ENCODE results near the gene ANKS3.

Gene ANKS3

GRCh38 chr16:4673387-4674046, 60.6 kb downstream of the ANKS3 start:
- Mint-ChIP-seq H3K4me3 (no peak overlapping the region), H3K9me3 (no peaks in the 10 kb centered on the region), H3K27ac (ENCODE audit: low read depth) (no peak overlapping the region), H3K36me3 (ENCODE audit: insufficient read depth) (peaks cover 3% of the 10 kb centered on the region), H3K27me3 (no peaks in the 10 kb centered on the region), H3K4me1 (peaks cover 25% of the 10 kb centered on the region)
- DNase-seq (ENCODE audit: low spot score in 2 of 2) (no peak), ATAC-seq (replicated peaks; ENCODE audit: extremely low read depth, poor library complexity, severe bottlenecking) (no peak)

- no peak for DNase-seq (ENCODE audit: low spot score in 2 of 2)
- Mint-ChIP-seq H3K4me1 (peaks cover 8% of the 10 kb centered on the region), H3K27ac (ENCODE audit: low read depth) (no peak overlapping the region), H3K4me3 (no peak overlapping the region), H3K9me3 (no peaks in the 10 kb centered on the region), H3K36me3 (ENCODE audit: insufficient read depth) (peaks cover 7% of the 10 kb centered on the region), H3K27me3 (no peaks in the 10 kb centered on the region)
- no peak for ATAC-seq (replicated peaks; ENCODE audit: extremely low read depth, poor library complexity, severe bottlenecking)
These were observed 65.6 kb downstream of the ANKS3 start for GRCh38 chr16:4668313-4668960.

GRCh38 chr16:4667203-4667963, 66.7 kb downstream of the ANKS3 start:
- H3K4me1 Mint-ChIP-seq, result peaks cover 10% of the 10 kb centered on the region
- ATAC-seq (replicated peaks; ENCODE audit: extremely low read depth, poor library complexity, severe bottlenecking) (no peak), DNase-seq (ENCODE audit: low spot score in 2 of 2) (no peak)
- H3K27ac Mint-ChIP-seq (ENCODE audit: low read depth), result no peak overlapping the region
- H3K36me3 Mint-ChIP-seq (ENCODE audit: insufficient read depth), result peaks cover 9% of the 10 kb centered on the region
- no peaks in the 10 kb centered on the region for H3K9me3 Mint-ChIP-seq
- no peaks in the 10 kb centered on the region for H3K27me3 Mint-ChIP-seq
- H3K4me3 Mint-ChIP-seq, result no peak overlapping the region

GRCh38 chr16:4666537-4667202, 67.4 kb downstream of the ANKS3 start:
- Mint-ChIP-seq H3K9me3 (no peaks in the 10 kb centered on the region), H3K27ac (ENCODE audit: low read depth) (no peak overlapping the region), H3K4me3 (no peak overlapping the region), H3K36me3 (ENCODE audit: insufficient read depth) (peaks cover 9% of the 10 kb centered on the region), H3K27me3 (no peaks in the 10 kb centered on the region), H3K4me1 (peaks cover 10% of the 10 kb centered on the region)
- no peak for ATAC-seq (replicated peaks; ENCODE audit: extremely low read depth, poor library complexity, severe bottlenecking)
- DNase-seq (ENCODE audit: low spot score in 2 of 2), result no peak

- Mint-ChIP-seq H3K4me1 (peaks cover 21% of the 10 kb centered on the region), H3K27ac (ENCODE audit: low read depth) (peak overlapping the region; percentile 78), H3K9me3 (no peaks in the 10 kb centered on the region), H3K36me3 (ENCODE audit: insufficient read depth) (peaks cover 9% of the 10 kb centered on the region), H3K27me3 (no peaks in the 10 kb centered on the region), H3K4me3 (peak overlapping the region; percentile 50)
- ATAC-seq (replicated peaks; ENCODE audit: extremely low read depth, poor library complexity, severe bottlenecking) (peak; percentile 77), DNase-seq (ENCODE audit: low spot score in 2 of 2) (peak; percentile 34 to 38)
These were observed 69.3 kb downstream of the ANKS3 start for GRCh38 chr16:4664538-4665418.

- Mint-ChIP-seq H3K9me3 (no peaks in the 10 kb centered on the region), H3K36me3 (ENCODE audit: insufficient read depth) (peaks cover 8% of the 10 kb centered on the region), H3K27me3 (no peaks in the 10 kb centered on the region), H3K4me1 (peaks cover 26% of the 10 kb centered on the region), H3K27ac (ENCODE audit: low read depth) (peak overlapping the region; percentile 36), H3K4me3 (peak overlapping the region; percentile 50)
- ATAC-seq (replicated peaks; ENCODE audit: extremely low read depth, poor library complexity, severe bottlenecking) (no peak), DNase-seq (ENCODE audit: low spot score in 2 of 2) (no peak)
These were observed 70.2 kb downstream of the ANKS3 start for GRCh38 chr16:4663777-4664465.

GRCh38 chr16:4663465-4663776, 70.7 kb downstream of the ANKS3 start:
- ATAC-seq (replicated peaks; ENCODE audit: extremely low read depth, poor library complexity, severe bottlenecking), result no peak
- H3K4me3 Mint-ChIP-seq, result peak overlapping the region; percentile 33
- H3K4me1 Mint-ChIP-seq, result peaks cover 26% of the 10 kb centered on the region

GRCh38 chr16:4661661-4662060, 72.4 kb downstream of the ANKS3 start:
- Mint-ChIP-seq H3K27ac (ENCODE audit: low read depth) (peak overlapping the region; percentile 70), H3K36me3 (ENCODE audit: insufficient read depth) (peaks cover 15% of the 10 kb centered on the region), H3K4me3 (no peak overlapping the region), H3K9me3 (no peaks in the 10 kb centered on the region), H3K27me3 (no peaks in the 10 kb centered on the region), H3K4me1 (peaks cover 26% of the 10 kb centered on the region)
- no peak for ATAC-seq (replicated peaks; ENCODE audit: extremely low read depth, poor library complexity, severe bottlenecking)
- no peak for DNase-seq (ENCODE audit: low spot score in 2 of 2)

More at GRCh38 chr16:4663465-4663776, 70.7 kb downstream of the ANKS3 start:
- Mint-ChIP-seq H3K36me3 (ENCODE audit: insufficient read depth) (peaks cover 13% of the 10 kb centered on the region), H3K9me3 (no peaks in the 10 kb centered on the region), H3K27me3 (no peaks in the 10 kb centered on the region), H3K27ac (ENCODE audit: low read depth) (peak overlapping the region; percentile 36)
- no peak for DNase-seq (ENCODE audit: low spot score in 2 of 2)

- no peak for DNase-seq (ENCODE audit: low spot score in 2 of 2)
- no peaks in the 10 kb centered on the region for H3K9me3 Mint-ChIP-seq
- no peaks in the 10 kb centered on the region for H3K27me3 Mint-ChIP-seq
- H3K27ac Mint-ChIP-seq (ENCODE audit: low read depth), result peak overlapping the region; percentile 70
- peaks cover 19% of the 10 kb centered on the region for H3K36me3 Mint-ChIP-seq (ENCODE audit: insufficient read depth)
- H3K4me1 Mint-ChIP-seq, result peaks cover 26% of the 10 kb centered on the region
- peak overlapping the region; percentile 42 for H3K4me3 Mint-ChIP-seq
- ATAC-seq (replicated peaks; ENCODE audit: extremely low read depth, poor library complexity, severe bottlenecking), result peak; percentile 50
These were observed 73.5 kb downstream of the ANKS3 start for GRCh38 chr16:4660454-4661007.

GRCh38 chr16:4659363-4660353, 74.4 kb downstream of the ANKS3 start:
- peaks cover 18% of the 10 kb centered on the region for H3K36me3 Mint-ChIP-seq (ENCODE audit: insufficient read depth)

More at GRCh38 chr16:4659363-4660353, 74.4 kb downstream of the ANKS3 start:
- H3K27ac Mint-ChIP-seq (ENCODE audit: low read depth), result peak overlapping the region; percentile 13
- no peak for DNase-seq (ENCODE audit: low spot score in 2 of 2)
- no peaks in the 10 kb centered on the region for H3K9me3 Mint-ChIP-seq
- peaks cover 24% of the 10 kb centered on the region for H3K4me1 Mint-ChIP-seq
- ATAC-seq (replicated peaks; ENCODE audit: extremely low read depth, poor library complexity, severe bottlenecking), result no peak
- no peak overlapping the region for H3K4me3 Mint-ChIP-seq
- no peaks in the 10 kb centered on the region for H3K27me3 Mint-ChIP-seq
